Vagina (tissue), 2 donors: ENCODE results near the gene COBL. TPM values are rescaled to one million over a fixed set of nuclear protein-coding genes. Genes with fewer than 3 reads are reported as not detected.

Experiments used
- DNase-seq, 2 donors: peaks; one replicate each; pipeline ENCODE4 v3.0.0-alpha.2; 2017; ENCODE audit errors: extremely low spot score in 2 of 2
- H3K27ac ChIP-seq: fragments of 200-600 bp; sonication (generic); one replicate; pipeline ENCODE4 v1.5.1; 2019
- H3K27me3 ChIP-seq: fragments of 200-600 bp; sonication (generic); one replicate; pipeline ENCODE4 v1.5.1; 2019
- H3K36me3 ChIP-seq, 2 donors: fragments of 200-600 bp; sonication (generic); one replicate each; pipeline ENCODE4 v1.5.1; 2017 to 2019
- H3K4me1 ChIP-seq: fragments of 200-600 bp; sonication (generic); one replicate; pipeline ENCODE4 v1.5.1; 2019
- H3K4me3 ChIP-seq, 2 donors: fragments of 200-600 bp; sonication (generic); 1 replicate in 1 of 2; 2 replicates in 1 of 2; pipeline ENCODE4 v1.5.1; 2016 to 2019
- H3K9me3 ChIP-seq: fragments of 200-600 bp; sonication (generic); one replicate; pipeline ENCODE4 v1.5.1; 2019
- POLR2A ChIP-seq, 2 donors: fragments of 450-650 bp; IDR thresholded peaks; one replicate each; pipeline ENCODE4 v1.6.1; 2017; ENCODE audit warnings: antibody characterized with exemption in 2 of 2, mild to moderate bottlenecking in 2 of 2, moderate library complexity in 2 of 2
- POLR2AphosphoS5 ChIP-seq, 2 donors: sonication (generic); formaldehyde crosslinking; IDR thresholded peaks; one replicate each; pipeline ENCODE4 v1.9.0; 2017; ENCODE audit warnings: antibody characterized with exemption in 2 of 2, mild to moderate bottlenecking in 2 of 2, low read depth in 1 of 2; ENCODE audit not compliant: insufficient read depth in 1 of 2
- intact Hi-C: fragments of 100-400 bp; cut with DNase I; formaldehyde crosslinking; loops from one replicate; pipeline ENCODE4 v1.15.1; 2023
- total RNA-seq: library from RNA; depleted of rRNA; stranded (reverse); fragments of >200 nt; gene quantifications from one replicate; pipeline ENCODE4 v1.2.3, GENCODE V29; 2016
- TF ChIP-seq, protein P1 (sequence below), 3 experiments: fragments of 450-650 bp in 2 of 3; fragments of 200-600 bp in 1 of 3; sonication (generic) in 1 of 3; IDR thresholded peaks; one replicate each; pipeline ENCODE4 v1.5.1; 2017 to 2019; ENCODE audit warnings: antibody characterized with exemption in 3 of 3, mild to moderate bottlenecking in 2 of 3, moderate library complexity in 2 of 3

Gene COBL
- total RNA-seq, 1 donor from 2014 or later = 9.3 TPM

DNA sequence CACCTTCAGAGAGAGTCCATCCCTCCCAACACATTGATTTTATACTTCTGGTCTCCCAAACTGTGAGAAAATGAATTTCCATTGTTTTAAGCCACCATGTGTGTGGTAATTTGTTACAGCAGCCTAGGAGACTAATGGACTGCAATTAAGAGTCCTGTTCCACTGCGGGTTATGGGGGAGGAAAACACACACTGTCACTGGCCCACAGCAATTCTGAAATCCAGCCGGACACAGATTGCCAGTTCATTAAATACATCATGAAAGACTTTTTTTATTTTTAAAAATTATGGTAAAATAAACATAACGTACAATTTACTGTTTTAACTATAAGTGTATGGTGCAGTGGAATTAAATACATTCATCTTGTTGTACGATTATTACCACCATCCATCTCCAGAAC lies 340.5 kb downstream of the COBL start:
- Histone ChIP-seq H3K4me1 (no peaks in the 10 kb centered on the region), H3K36me3 (no peaks in the 10 kb centered on the region), H3K9me3 (no peaks in the 10 kb centered on the region), H3K27ac (no peak overlapping the region), H3K4me3 (no peak overlapping the region), H3K27me3 (no peaks in the 10 kb centered on the region)
- TF ChIP-seq, protein P1, sequence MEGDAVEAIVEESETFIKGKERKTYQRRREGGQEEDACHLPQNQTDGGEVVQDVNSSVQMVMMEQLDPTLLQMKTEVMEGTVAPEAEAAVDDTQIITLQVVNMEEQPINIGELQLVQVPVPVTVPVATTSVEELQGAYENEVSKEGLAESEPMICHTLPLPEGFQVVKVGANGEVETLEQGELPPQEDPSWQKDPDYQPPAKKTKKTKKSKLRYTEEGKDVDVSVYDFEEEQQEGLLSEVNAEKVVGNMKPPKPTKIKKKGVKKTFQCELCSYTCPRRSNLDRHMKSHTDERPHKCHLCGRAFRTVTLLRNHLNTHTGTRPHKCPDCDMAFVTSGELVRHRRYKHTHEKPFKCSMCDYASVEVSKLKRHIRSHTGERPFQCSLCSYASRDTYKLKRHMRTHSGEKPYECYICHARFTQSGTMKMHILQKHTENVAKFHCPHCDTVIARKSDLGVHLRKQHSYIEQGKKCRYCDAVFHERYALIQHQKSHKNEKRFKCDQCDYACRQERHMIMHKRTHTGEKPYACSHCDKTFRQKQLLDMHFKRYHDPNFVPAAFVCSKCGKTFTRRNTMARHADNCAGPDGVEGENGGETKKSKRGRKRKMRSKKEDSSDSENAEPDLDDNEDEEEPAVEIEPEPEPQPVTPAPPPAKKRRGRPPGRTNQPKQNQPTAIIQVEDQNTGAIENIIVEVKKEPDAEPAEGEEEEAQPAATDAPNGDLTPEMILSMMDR (IDR thresholded peaks at IDR 0.05) = no peak
- TF ChIP-seq POLR2A (IDR thresholded peaks at IDR 0.05) (no peak), POLR2AphosphoS5 (IDR thresholded peaks at IDR 0.05; ENCODE audit: insufficient read depth in 1 of 2, low read depth in 1 of 2) (no peak)
- intact Hi-C loops = no loop called here
- DNase-seq = no peak

DNA sequence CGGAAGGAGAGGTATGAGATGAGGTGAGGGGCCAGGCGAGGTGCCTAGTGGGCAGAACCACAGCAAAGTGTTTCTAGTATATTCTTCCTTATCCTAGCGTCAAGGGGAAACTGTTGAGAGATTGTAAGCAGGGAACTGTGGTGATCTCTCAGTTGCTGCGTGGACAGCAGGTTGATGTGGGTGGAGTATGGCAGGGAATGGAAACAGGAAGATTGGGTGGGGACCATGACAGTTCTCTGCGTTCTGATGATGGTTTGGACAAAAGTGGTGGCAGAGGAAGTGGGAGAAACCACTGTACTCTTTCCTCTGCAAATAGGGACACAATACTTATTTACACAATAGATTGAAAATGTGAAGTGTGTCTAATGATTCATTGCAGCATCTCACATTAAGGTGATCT lies 342.4 kb downstream of the COBL start:
- Histone ChIP-seq H3K4me1 (no peaks in the 10 kb centered on the region), H3K4me3 (no peak overlapping the region), H3K27me3 (no peaks in the 10 kb centered on the region), H3K9me3 (no peaks in the 10 kb centered on the region), H3K36me3 (no peaks in the 10 kb centered on the region), H3K27ac (no peak overlapping the region)
- DNase-seq = no peak
- intact Hi-C loops = no loop called here
- TF ChIP-seq POLR2AphosphoS5 (IDR thresholded peaks at IDR 0.05; ENCODE audit: insufficient read depth in 1 of 2, low read depth in 1 of 2) = no peak
- no peak for TF ChIP-seq POLR2A (IDR thresholded peaks at IDR 0.05)

DNA sequence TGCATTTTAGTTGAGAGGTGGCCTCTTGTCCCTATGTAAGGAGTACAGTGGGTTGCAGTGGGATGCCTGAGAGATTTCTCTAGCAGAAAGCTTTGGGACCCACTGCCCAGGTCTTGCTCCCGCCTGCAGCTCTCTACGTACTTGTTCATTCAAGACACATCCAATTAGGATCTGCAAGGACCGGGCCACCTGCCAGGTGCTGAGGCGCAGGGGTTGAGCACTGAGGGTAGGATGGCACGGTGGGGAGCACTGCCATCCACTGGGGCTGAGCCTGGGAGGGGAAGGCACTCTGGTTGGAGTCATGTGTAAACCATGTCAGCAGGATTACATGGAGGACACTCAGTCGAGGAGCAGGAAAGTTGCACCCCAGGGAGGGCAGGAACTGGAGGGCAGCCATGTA lies 342.8 kb downstream of the COBL start:
- H3K9me3 ChIP-seq = no peaks in the 10 kb centered on the region
- TF ChIP-seq POLR2AphosphoS5 (IDR thresholded peaks at IDR 0.05; ENCODE audit: insufficient read depth in 1 of 2, low read depth in 1 of 2) (no peak), POLR2A (IDR thresholded peaks at IDR 0.05) (no peak)
- TF ChIP-seq, protein P1 (IDR thresholded peaks at IDR 0.05) = no peak
- intact Hi-C loops = no loop called here
- no peaks in the 10 kb centered on the region for H3K36me3 ChIP-seq
- H3K27me3 ChIP-seq = no peaks in the 10 kb centered on the region
- no peaks in the 10 kb centered on the region for H3K4me1 ChIP-seq
- no peak overlapping the region for H3K4me3 ChIP-seq
- DNase-seq = no peak
- no peak overlapping the region for H3K27ac ChIP-seq

DNA sequence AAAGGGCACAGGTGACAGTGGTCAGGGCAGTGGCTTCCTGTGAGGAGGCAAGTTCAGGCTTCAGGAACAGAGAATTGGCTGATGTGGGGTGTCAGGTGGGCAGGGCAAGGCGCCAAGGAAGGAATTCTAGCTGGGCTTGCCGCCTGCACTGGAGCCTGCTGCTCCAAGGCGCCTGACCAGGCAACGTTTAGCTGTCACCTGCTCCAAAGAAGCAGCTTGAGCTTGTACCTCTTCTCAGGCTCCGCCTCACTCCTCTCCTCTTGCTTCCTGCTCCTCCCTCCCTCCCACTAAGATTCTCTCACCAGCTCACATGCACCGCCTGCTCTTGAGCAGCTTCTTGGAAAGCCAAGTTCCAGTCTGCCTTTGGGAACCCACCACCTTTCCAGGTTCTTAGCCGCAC lies 346.5 kb downstream of the COBL start:
- intact Hi-C loops = no loop called here
- Histone ChIP-seq H3K36me3 (no peaks in the 10 kb centered on the region), H3K27ac (no peak overlapping the region), H3K4me3 (no peak overlapping the region), H3K27me3 (no peaks in the 10 kb centered on the region), H3K9me3 (no peaks in the 10 kb centered on the region), H3K4me1 (no peaks in the 10 kb centered on the region)
- DNase-seq = no peak
- TF ChIP-seq, protein P1 (IDR thresholded peaks at IDR 0.05) = no peak
- no peak for TF ChIP-seq POLR2A (IDR thresholded peaks at IDR 0.05)
- no peak for TF ChIP-seq POLR2AphosphoS5 (IDR thresholded peaks at IDR 0.05; ENCODE audit: insufficient read depth in 1 of 2, low read depth in 1 of 2)
